Hepatocyte (in vitro differentiated cells): ENCODE data around the gene TLR9. TPM values are rescaled to one million over a fixed set of nuclear protein-coding genes. Genes with fewer than 3 reads are reported as not detected.
A peak's percentile ranks its signal among the peaks of the same experiment; 100 is the strongest.

Experiments used
- DNase-seq: peaks from one replicate; pipeline ENCODE4 v3.0.0-alpha.2; 2016; ENCODE audit warnings: low spot score
- H2AFZ ChIP-seq: fragments of 200-600 bp; sonication (generic); 2 replicates; pipeline ENCODE4 v1.6.0; 2016; ENCODE audit warnings: antibody characterized with exemption, mild to moderate bottlenecking
- H3K27ac ChIP-seq: fragments of 200-600 bp; sonication (generic); 2 replicates; pipeline ENCODE4 v1.5.1; 2016; ENCODE audit warnings: mild to moderate bottlenecking
- H3K27me3 ChIP-seq: fragments of 200-600 bp; sonication (generic); 2 replicates; pipeline ENCODE4 v1.6.1; 2016
- H3K36me3 ChIP-seq: fragments of 200-600 bp; sonication (generic); replicated peaks from 2 replicates; pipeline ENCODE4 v1.5.1; 2016; ENCODE audit warnings: low read depth; ENCODE audit not compliant: insufficient read depth
- H3K4me1 ChIP-seq: fragments of 200-600 bp; sonication (generic); 2 replicates; pipeline ENCODE4 v1.5.1; 2016; ENCODE audit warnings: mild to moderate bottlenecking, moderate library complexity; ENCODE audit not compliant: insufficient read depth
- H3K4me2 ChIP-seq: fragments of 200-600 bp; sonication (generic); 2 replicates; pipeline ENCODE4 v1.6.0; 2016
- H3K4me3 ChIP-seq: fragments of 200-600 bp; sonication (generic); 2 replicates; pipeline ENCODE4 v1.5.1; 2016; ENCODE audit warnings: mild to moderate bottlenecking
- H3K79me2 ChIP-seq: fragments of 200-600 bp; sonication (generic); 2 replicates; pipeline ENCODE4 v1.6.0; 2017; ENCODE audit warnings: mild to moderate bottlenecking
- H3K9me2 ChIP-seq: fragments of 200-600 bp; sonication (generic); replicated peaks from 2 replicates; pipeline ENCODE4 v1.6.0; 2017; ENCODE audit warnings: mild to moderate bottlenecking; ENCODE audit not compliant: insufficient read depth
- H3K9me3 ChIP-seq: fragments of 200-600 bp; sonication (generic); 2 replicates; pipeline ENCODE4 v1.5.1; 2016; ENCODE audit warnings: low read depth, mild to moderate bottlenecking
- H4K20me1 ChIP-seq: fragments of 200-600 bp; sonication (generic); 2 replicates; pipeline ENCODE4 v1.6.0; 2016; ENCODE audit warnings: mild to moderate bottlenecking; ENCODE audit not compliant: insufficient read depth, poor library complexity, severe bottlenecking
- EZH2 ChIP-seq: fragments of 200-600 bp; sonication (generic); IDR thresholded peaks from 2 replicates; pipeline ENCODE4 v1.6.1; 2016; ENCODE audit warnings: antibody characterized with exemption, mild to moderate bottlenecking, borderline replicate concordance
- EZH2phosphoT487 ChIP-seq: fragments of 200-600 bp; sonication (generic); IDR thresholded peaks from one replicate; pipeline ENCODE4 v1.6.1; 2018; ENCODE audit warnings: antibody characterized with exemption, mild to moderate bottlenecking, low read depth, moderate library complexity; ENCODE audit not compliant: unreplicated experiment, severe bottlenecking
- WGBS: methylation state at CpG from one replicate; pipeline ENCODE4 v1.1.6; 2016; ENCODE audit warnings: low lambda C conversion rate; ENCODE audit errors: missing lambda C conversion rate; 5-methylcytosine and 5-hydroxymethylcytosine counted together
- polyA plus RNA-seq: library from polyadenylated mRNA; unstranded; fragments of >200 nt; fragmentation: Nextera tagmentation; extraction: Ambion mirVana; gene quantifications from 2 replicates; pipeline ENCODE4 v1.2.1, GENCODE V29; 2016
- total RNA-seq: library from RNA; depleted of rRNA; stranded (reverse); fragments of >200 nt; gene quantifications from 2 replicates; pipeline ENCODE4 v1.2.3, GENCODE V29; 2014
- TF ChIP-seq, protein P1 (sequence below): fragments of 200-600 bp; sonication (generic); IDR thresholded peaks from 2 replicates; pipeline ENCODE4 v1.5.1; 2016; ENCODE audit warnings: antibody characterized with exemption, mild to moderate bottlenecking; ENCODE audit not compliant: poor library complexity

TLR9 gene
- total and polyA plus RNA-seq, 2 experiments from 2014 or later, result not detected

DNA sequence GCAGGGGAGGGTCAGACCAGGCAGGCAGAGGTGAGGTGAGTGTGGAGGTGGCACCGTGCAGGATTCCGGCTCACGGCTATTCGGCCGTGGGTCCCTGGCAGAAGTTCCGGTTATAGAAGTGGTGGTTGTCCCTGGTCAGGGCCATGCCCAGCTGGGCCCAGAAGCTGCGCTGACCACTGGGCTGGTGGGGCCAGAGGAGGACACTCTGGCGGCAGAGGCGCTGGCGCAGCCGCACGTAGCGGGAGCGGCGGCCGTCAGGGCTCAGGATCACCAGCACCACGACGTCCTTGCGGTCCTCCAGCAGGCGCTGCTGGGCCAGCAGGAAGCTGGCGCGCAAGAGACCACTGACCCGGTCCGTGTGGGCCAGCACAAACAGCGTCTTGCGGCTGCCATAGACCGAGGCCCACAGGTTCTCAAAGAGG is 4.3 kb downstream of the TLR9 start:
- H3K4me1 ChIP-seq, result peaks cover 17% of the 10 kb centered on the region
- no peaks in the 10 kb centered on the region for H3K27me3 ChIP-seq
- H3K79me2 ChIP-seq, result no peaks in the 10 kb centered on the region
- H3K9me3 ChIP-seq, result no peaks in the 10 kb centered on the region
- no peak overlapping the region for H3K4me2 ChIP-seq
- no peaks in the 10 kb centered on the region for H3K36me3 ChIP-seq
- no peaks in the 10 kb centered on the region for H4K20me1 ChIP-seq
- no peaks in the 10 kb centered on the region for H3K9me2 ChIP-seq
- H2AFZ ChIP-seq, result no peak overlapping the region
- no peak overlapping the region for H3K27ac ChIP-seq
- no peak for TF ChIP-seq EZH2phosphoT487
- H3K4me3 ChIP-seq, result no peak overlapping the region
- DNase-seq, result no peak
- WGBS, result 94% methylated on average over 27 of the region's 27 CpGs

DNA sequence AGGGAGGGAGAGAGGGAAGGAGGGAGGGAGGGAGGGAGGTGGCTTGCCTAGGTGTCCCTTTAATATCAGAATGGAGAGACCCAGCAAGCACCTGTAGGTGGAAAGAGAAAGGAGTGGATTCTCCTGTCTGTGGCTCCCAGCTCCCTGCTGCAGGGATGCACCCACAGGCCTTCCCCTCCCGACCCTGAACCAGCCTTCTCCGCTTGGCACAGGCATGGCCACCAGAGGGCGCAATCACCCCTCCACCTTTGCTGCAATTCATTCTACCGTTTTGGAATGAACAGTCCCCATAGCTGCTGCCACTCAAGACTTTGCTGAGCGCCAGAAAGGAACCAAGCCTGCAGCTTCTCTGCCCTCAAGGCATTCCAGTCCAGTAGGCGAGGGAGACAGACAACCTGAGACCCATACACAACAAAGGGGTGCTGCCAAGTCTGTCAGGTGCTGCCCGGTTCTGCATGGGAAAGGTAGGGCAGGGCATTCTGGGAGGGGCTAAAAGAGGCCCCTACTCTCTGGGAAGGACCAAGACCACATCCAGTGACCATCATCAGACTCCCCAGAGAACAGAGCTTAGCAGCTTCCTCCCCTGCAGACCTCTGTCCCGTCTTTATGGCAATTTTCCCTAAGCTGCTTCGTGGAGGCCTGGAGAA is 4.9 kb downstream of the TLR9 start:
- peak; percentile 88 for DNase-seq
- Histone ChIP-seq H3K4me3 (no peak overlapping the region), H2AFZ (no peak overlapping the region), H3K36me3 (no peaks in the 10 kb centered on the region), H3K4me2 (no peak overlapping the region), H3K9me2 (no peaks in the 10 kb centered on the region), H3K27ac (no peak overlapping the region), H3K79me2 (no peaks in the 10 kb centered on the region), H3K4me1 (peaks cover 17% of the 10 kb centered on the region), H3K9me3 (no peaks in the 10 kb centered on the region), H3K27me3 (no peaks in the 10 kb centered on the region), H4K20me1 (no peaks in the 10 kb centered on the region)
- no peak for TF ChIP-seq EZH2
- TF ChIP-seq, protein P1, sequence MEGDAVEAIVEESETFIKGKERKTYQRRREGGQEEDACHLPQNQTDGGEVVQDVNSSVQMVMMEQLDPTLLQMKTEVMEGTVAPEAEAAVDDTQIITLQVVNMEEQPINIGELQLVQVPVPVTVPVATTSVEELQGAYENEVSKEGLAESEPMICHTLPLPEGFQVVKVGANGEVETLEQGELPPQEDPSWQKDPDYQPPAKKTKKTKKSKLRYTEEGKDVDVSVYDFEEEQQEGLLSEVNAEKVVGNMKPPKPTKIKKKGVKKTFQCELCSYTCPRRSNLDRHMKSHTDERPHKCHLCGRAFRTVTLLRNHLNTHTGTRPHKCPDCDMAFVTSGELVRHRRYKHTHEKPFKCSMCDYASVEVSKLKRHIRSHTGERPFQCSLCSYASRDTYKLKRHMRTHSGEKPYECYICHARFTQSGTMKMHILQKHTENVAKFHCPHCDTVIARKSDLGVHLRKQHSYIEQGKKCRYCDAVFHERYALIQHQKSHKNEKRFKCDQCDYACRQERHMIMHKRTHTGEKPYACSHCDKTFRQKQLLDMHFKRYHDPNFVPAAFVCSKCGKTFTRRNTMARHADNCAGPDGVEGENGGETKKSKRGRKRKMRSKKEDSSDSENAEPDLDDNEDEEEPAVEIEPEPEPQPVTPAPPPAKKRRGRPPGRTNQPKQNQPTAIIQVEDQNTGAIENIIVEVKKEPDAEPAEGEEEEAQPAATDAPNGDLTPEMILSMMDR, result peak; percentile 92
- 28% methylated on average over 9 of the region's 9 CpGs for WGBS

DNA sequence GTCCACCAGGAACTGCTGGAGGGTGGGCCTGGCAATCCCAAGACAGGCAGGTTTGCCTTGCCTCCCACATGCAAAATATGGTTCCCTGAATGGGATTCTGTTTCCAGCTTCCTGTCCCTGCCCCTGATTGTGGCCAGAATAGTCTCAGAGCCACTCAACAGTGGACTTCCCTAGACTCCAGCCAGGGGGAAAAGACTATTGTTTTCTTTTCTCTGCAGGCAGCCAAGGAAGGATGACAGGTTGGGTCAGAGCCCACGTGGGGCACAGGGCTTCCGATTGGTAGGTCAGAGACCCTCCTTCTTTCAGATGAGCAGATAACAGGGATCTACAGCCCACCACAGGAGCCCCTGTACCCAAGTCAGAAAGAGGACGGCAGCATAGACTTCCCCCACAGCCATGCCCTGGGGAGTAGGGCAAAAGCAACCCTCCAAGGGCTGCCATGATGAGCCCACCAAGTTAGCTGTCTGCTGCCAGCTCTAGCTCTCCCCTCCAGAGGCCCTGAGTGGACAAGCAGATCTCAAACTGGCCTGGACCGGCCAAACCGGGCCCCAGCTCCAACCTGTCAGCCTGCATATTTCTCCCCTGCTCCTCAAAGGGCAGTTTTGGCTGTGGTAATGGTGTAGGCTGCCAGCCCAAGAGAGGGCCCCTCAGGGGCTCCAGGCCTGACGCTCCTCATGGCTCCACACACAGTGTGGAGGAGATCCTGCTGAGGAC is 6.4 kb downstream of the TLR9 start:
- no peaks in the 10 kb centered on the region for H3K79me2 ChIP-seq
- peaks cover 17% of the 10 kb centered on the region for H3K4me1 ChIP-seq
- H3K36me3 ChIP-seq, result no peaks in the 10 kb centered on the region
- no peak overlapping the region for H3K4me2 ChIP-seq
- H2AFZ ChIP-seq, result no peak overlapping the region
- no peak for DNase-seq
- TF ChIP-seq EZH2phosphoT487 (no peak), EZH2 (no peak)
- TF ChIP-seq, protein P1, result no peak
- WGBS, result 47% methylated on average over 6 of the region's 6 CpGs
- H3K27ac ChIP-seq, result peak overlapping the region; percentile 27
- no peaks in the 10 kb centered on the region for H3K9me2 ChIP-seq
- no peaks in the 10 kb centered on the region for H3K9me3 ChIP-seq
- no peaks in the 10 kb centered on the region for H4K20me1 ChIP-seq
- H3K4me3 ChIP-seq, result no peak overlapping the region
- no peaks in the 10 kb centered on the region for H3K27me3 ChIP-seq

DNA sequence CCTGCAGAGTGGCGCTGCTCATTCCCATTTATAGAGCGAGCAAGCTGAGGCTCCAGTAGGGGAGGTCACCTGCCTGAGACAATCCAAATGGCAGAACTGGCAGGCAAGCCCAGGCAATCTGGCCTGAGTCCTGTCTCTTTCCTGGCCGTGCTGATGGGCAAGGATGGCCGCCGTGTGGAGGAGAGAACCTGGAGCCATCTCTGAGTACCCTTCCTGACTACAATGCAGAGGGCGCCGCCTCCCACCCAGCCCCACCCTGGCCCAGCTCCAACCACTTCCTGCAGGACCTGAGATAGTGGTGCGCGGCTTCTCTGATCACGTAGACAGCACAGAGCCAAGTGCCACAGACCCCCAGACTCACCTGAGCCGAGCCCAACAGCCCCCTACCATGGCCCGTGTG is 7.0 kb downstream of the TLR9 start:
- Histone ChIP-seq H3K4me2 (no peak overlapping the region), H3K9me2 (no peaks in the 10 kb centered on the region), H3K27me3 (no peaks in the 10 kb centered on the region), H3K27ac (no peak overlapping the region), H3K36me3 (no peaks in the 10 kb centered on the region), H3K9me3 (no peaks in the 10 kb centered on the region), H4K20me1 (no peaks in the 10 kb centered on the region), H2AFZ (no peak overlapping the region), H3K4me3 (no peak overlapping the region), H3K4me1 (peaks cover 17% of the 10 kb centered on the region), H3K79me2 (no peaks in the 10 kb centered on the region)
- no peak for DNase-seq
- no peak for TF ChIP-seq EZH2
- TF ChIP-seq, protein P1, result no peak
- no peak for TF ChIP-seq EZH2phosphoT487
- WGBS, result 97% methylated on average over 10 of the region's 12 CpGs
